Mucosa of gallbladder (tissue), 1 donor: Measurements from ENCODE around the gene SPEF2. TPM values are rescaled to one million over a fixed set of nuclear protein-coding genes. Genes with fewer than 3 reads are reported as not detected.
"Not testable (repeated sequence)": the region's sequence is repeated elsewhere in the genome, so short reads cannot be mapped to it uniquely, and the experiment has no call there.

Source experiments
- DNase-seq: peaks from one replicate; pipeline ENCODE4 v3.0.0-alpha.2; 2020; ENCODE audit warnings: low spot score
- total RNA-seq: library from RNA; stranded (reverse); gene quantifications from one replicate; pipeline ENCODE4 v1.2.1, GENCODE V29; 2021
- donor health status: DM: no; HTN: no; CAD: no.

Gene SPEF2
- total RNA-seq, 1 donor from 2014 or later: 11.5 TPM

- no peak for DNase-seq
These were observed 41.9 kb downstream of the SPEF2 start for GRCh38 chr5:35659556-35659955.

- DNase-seq: no peak
These were observed 42.8 kb downstream of the SPEF2 start for GRCh38 chr5:35660451-35660850.

- DNase-seq: no peak
These were observed 46.9 kb downstream of the SPEF2 start for GRCh38 chr5:35664584-35664983.

GRCh38 chr5:35665096-35665495 is 47.4 kb downstream of the SPEF2 start:
- DNase-seq: no peak

- no peak for DNase-seq
These were observed 50.7 kb downstream of the SPEF2 start for GRCh38 chr5:35668319-35668718.

- no peak for DNase-seq
These were observed 51.1 kb downstream of the SPEF2 start for GRCh38 chr5:35668794-35669193.

GRCh38 chr5:35671541-35672295 is 54.1 kb downstream of the SPEF2 start:
- no peak for DNase-seq

- not testable (repeated sequence) for DNase-seq
These were observed 54.6 kb downstream of the SPEF2 start for GRCh38 chr5:35672296-35672655.

GRCh38 chr5:35672995-35673394 is 55.3 kb downstream of the SPEF2 start:
- DNase-seq: no peak

GRCh38 chr5:35674049-35674448 is 56.4 kb downstream of the SPEF2 start:
- no peak for DNase-seq

GRCh38 chr5:35675392-35675791 is 57.7 kb downstream of the SPEF2 start:
- no peak for DNase-seq

GRCh38 chr5:35677878-35678277 is 60.2 kb downstream of the SPEF2 start:
- DNase-seq: no peak

GRCh38 chr5:35678661-35679060 is 61.0 kb downstream of the SPEF2 start:
- DNase-seq: no peak

GRCh38 chr5:35679357-35679756 is 61.7 kb downstream of the SPEF2 start:
- no peak for DNase-seq

- no peak for DNase-seq
These were observed 64.2 kb downstream of the SPEF2 start for GRCh38 chr5:35681911-35682310.

- DNase-seq: no peak
These were observed 65.8 kb downstream of the SPEF2 start for GRCh38 chr5:35683466-35683865.

GRCh38 chr5:35685161-35685560 is 67.5 kb downstream of the SPEF2 start:
- DNase-seq: no peak

- DNase-seq: no peak
These were observed 70.3 kb downstream of the SPEF2 start for GRCh38 chr5:35687961-35688360.

- DNase-seq: no peak
These were observed 76.8 kb downstream of the SPEF2 start for GRCh38 chr5:35694481-35694880.

- no peak for DNase-seq
These were observed 80.6 kb downstream of the SPEF2 start for GRCh38 chr5:35698047-35698808.

- DNase-seq: no peak
These were observed 90.0 kb downstream of the SPEF2 start for GRCh38 chr5:35707659-35708058.

- no peak for DNase-seq
These were observed 92.0 kb downstream of the SPEF2 start for GRCh38 chr5:35709688-35710087.

GRCh38 chr5:35717718-35718117 is 100.1 kb downstream of the SPEF2 start:
- no peak for DNase-seq
